Effector CD8-positive, alpha-beta T cell (primary cell): ENCODE data around the gene NPHP1.
"Not testable (repeated sequence)": the region's sequence is repeated elsewhere in the genome, so short reads cannot be mapped to it uniquely, and the experiment has no call there.

Experiments used
- DNase-seq: peaks from one replicate; lab custom pipeline; 2025; lab: John Stamatoyannopoulos, UW
- total RNA-seq, 4 experiments: gene quantifications; one replicate each; lab custom pipeline; 2026; lab: John Stamatoyannopoulos, UW

NPHP1 gene
- 1.2 to 6.5 (median 1.7) reads per million in 4 experiments for total RNA-seq

DNA sequence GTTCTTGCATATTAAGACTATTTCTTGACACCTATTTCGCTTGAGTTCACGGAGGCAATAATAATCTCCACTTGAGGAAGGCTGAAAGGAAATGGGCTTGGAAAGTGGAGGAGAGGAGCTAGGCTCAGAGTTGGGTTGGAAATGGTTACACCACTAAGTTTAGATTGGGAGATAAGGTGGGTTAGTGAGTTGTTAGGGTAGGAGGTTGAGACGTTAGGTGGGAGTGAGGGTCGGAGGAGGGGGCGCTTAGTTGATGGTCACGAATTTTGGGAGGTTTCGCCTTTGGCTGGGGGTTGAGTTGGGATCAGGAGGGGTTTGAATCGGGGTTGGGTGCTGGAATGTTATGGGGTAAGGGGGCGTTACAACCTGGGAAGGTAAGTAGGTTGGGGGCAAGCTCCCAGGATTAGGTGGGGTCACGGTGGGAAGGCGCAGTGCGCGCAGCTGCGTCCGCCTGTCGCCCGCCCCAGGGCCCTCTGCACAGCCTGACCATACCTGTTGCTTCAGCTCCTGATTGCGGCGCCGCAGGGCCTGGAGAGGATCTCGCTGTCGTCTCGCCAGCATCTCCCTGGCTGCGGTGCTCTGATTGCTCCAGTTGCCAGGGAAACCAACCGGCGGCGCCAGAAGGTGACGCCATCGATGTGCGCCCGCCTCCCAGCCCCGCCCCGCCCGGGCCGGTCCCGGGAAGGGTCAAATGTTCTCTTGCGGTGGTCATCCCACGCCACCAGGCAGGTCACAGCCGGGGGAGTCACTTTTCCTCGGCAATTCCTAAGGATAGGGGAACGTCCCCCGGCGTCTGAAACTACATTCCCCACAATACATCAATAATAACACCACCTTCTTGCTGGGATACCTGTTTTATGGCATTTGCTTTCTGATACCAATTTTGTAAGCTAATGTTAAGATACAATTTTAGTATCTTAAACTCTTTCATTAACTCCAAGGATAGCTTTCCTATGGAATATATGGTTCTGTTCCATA lies at the start of gene NPHP1:
Gene NPHP1 (minus strand): TSS at position 606 of the 978 bp plus-strand sequence. CDS start 45 bp downstream, at position 561.
- DNase-seq: peak; percentile 66

DNA sequence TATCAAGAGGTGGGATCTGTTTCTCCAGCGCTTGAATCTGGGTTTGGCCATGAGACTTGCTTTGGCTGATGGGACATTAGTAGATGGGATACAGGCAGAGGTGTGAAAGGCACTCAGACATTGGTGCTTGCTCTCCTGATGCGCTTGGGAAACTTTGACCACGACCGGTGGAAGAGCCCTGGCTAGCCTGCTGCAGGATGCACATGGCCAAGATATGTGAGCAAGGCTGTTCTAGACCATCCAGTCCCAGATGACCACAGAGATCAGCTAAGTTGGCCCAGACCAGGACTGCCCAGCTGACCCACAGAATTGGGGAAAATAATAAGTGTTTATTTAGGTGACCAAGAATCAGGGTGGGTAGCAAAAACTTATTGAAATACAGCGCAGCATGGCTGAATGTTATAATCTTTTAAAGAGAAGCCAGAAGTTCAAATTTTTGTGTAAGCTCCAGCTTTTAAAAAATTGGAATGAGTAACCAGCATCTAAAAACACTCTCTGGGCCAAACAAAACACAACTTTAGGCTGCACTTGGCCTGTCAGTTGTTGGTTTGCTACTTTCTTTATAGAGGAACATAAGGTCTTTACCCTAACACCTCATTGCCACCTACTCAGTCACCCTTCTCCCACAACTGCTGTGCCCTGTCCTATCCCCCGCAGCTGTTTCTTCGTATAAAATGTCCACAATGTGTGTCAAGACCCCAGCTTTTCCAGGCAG lies 43.4 kb upstream of the NPHP1 start:
- not testable (repeated sequence) for DNase-seq

- DNase-seq: not testable (repeated sequence)
These were observed 40.9 kb upstream of the NPHP1 start for GRCh38 chr2:110245488-110246435.

DNA sequence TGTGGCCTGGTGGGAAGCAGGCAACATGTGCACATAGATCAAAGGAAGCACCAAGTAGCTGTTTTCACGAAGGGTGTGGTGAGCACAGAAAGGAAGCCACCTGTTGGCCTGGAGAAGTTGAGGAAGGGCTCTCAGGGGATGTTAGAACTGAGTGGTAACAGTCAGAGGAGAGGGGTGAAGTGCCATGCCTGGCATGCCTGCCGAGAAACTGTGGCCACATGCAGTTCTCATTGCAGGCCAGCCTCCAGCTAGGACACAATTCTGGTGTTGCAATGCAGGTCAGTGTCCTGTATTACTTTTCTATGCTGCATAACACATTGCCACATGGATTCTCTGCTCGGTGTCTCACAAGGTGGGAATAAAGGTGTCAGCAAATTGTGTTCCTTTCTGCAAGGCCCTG lies 38.5 kb upstream of the NPHP1 start:
- DNase-seq: not testable (repeated sequence)

GRCh38 chr2:110234514-110234913 lies 29.7 kb upstream of the NPHP1 start:
- DNase-seq: not testable (repeated sequence)

DNA sequence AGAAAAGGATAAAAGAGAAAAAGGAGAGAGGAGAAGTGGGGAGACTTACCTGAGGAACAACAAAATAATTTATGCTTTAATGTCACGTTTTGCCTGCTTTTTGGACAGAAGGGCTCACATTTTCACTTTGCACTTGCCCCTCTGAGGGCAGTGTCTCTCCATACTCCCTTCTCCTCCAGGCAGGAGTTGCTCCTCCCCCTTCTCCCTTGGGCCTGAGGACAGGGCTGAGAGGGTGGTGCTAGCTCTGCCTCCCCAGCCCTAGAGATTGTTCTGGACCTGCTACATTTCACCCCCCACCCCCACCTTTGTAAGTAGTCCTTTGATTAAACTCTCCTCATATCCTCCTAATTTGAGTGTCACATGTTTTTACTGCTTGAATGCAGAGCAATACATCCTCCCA lies 25.1 kb upstream of the NPHP1 start:
- not testable (repeated sequence) for DNase-seq

- not testable (repeated sequence) for DNase-seq
These were observed 17.8 kb upstream of the NPHP1 start for GRCh38 chr2:110222626-110223025.

GRCh38 chr2:110221938-110222337 lies 17.1 kb upstream of the NPHP1 start:
- no peak for DNase-seq

GRCh38 chr2:110220190-110220564 lies 15.4 kb upstream of the NPHP1 start:
- DNase-seq: no peak

- DNase-seq: no peak
These were observed 14.8 kb upstream of the NPHP1 start for GRCh38 chr2:110219496-110220189.

DNA sequence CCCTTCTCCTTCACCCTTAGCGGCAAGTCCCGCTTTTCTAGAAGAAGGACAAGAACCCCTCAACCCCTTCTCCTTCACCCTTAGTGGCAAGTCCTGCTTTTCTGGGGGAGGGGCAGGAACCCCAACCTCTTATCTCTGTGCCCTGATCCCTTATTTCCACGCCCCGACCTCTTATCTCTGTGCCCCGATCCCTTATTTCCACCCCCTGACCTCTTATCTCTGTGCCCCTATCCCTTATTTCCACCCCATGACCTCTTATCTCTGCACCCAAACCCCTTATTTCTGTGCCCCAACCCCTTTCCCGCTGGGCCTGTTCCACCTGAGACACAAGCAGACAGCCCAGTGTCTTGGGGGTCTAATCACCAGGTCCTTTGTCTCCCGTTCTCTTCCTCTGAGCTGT lies 14.1 kb upstream of the NPHP1 start:
- DNase-seq: not testable (repeated sequence)

GRCh38 chr2:110216803-110217202 lies 12.0 kb upstream of the NPHP1 start:
- DNase-seq: no peak

DNA sequence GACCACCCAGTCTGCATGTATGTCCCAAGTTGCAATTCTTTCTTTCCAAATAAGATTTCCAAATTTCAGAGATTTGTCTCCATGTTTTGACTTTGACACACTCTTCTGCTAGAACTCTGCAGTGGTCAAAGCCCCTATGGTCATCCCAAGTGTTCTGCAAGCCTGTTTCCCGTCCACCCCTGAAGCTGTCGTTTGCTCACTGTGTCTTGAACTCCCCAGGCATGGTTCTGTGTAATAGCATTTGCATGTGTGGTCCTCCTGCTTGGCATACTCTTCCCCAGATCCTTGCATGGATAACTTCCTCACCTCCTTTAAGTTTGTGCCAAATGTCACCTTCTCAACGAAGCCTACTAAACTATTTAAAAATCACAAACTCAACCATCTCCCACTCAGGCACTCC lies 11.4 kb upstream of the NPHP1 start:
- no peak for DNase-seq

- no peak for DNase-seq
These were observed 10.8 kb upstream of the NPHP1 start for GRCh38 chr2:110215566-110216158.

- no peak for DNase-seq
These were observed 10.3 kb upstream of the NPHP1 start for GRCh38 chr2:110215091-110215490.

DNA sequence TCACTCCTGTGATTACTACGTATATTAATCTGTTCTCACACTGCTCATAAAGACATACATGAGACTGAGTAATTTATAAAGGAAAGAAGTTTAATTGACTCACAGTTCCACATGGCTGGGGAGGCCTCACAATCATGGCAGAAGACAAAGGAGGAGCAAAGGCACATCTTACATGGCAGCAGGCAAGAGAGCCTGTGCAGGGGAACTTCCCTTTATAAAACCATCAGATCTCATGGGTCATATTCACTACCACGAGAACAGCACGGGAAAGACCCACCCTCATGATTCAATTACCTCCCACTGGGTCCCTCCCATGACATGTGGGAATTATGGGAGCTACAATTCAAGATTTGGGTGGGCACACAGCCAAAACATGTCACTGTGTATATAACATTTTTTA lies 8.7 kb upstream of the NPHP1 start:
- not testable (repeated sequence) for DNase-seq

GRCh38 chr2:110211938-110212858 lies 7.4 kb upstream of the NPHP1 start, which contains the start of gene MTLN:
MTLN (minus strand) TSS chr2:110212547; CDS start chr2:110212525, 22 bp downstream.
- DNase-seq: peak; percentile 46

- DNase-seq: no peak
These were observed 1.0 kb upstream of the NPHP1 start for GRCh38 chr2:110205660-110206455.
